ENCODE measurements around the gene GPHN.

Gene GPHN

GRCh38 chr14:67077921-67078320 is 570.0 kb downstream of the GPHN start:
- Histone ChIP-seq H3K36me3 (ENCODE audit: control insufficient read depth, low read depth, low read length) (no peaks in the 10 kb centered on the region), H3K27me3 (ENCODE audit: control insufficient read depth, insufficient read depth, low read length) (no peaks in the 10 kb centered on the region), H3K9me3 (ENCODE audit: control insufficient read depth, low read depth, low read length) (peaks cover 2% of the 10 kb centered on the region), H3K27ac (ENCODE audit: low read length) (no peak overlapping the region), H3K9ac (ENCODE audit: low read length) (no peak overlapping the region), H3K4me1 (ENCODE audit: control insufficient read depth, low read depth, low read length) (no peaks in the 10 kb centered on the region), H3K4me3 (ENCODE audit: low read length) (no peak overlapping the region)

GRCh38 chr14:67079846-67080245 is 571.9 kb downstream of the GPHN start:
- Histone ChIP-seq H3K27ac (ENCODE audit: low read length) (no peak overlapping the region), H3K27me3 (ENCODE audit: control insufficient read depth, insufficient read depth, low read length) (no peaks in the 10 kb centered on the region), H3K4me3 (ENCODE audit: low read length) (no peak overlapping the region), H3K36me3 (ENCODE audit: control insufficient read depth, low read depth, low read length) (no peaks in the 10 kb centered on the region), H3K9ac (ENCODE audit: low read length) (no peak overlapping the region), H3K4me1 (ENCODE audit: control insufficient read depth, low read depth, low read length) (no peaks in the 10 kb centered on the region), H3K9me3 (ENCODE audit: control insufficient read depth, low read depth, low read length) (peaks cover 2% of the 10 kb centered on the region)

- Histone ChIP-seq H3K36me3 (ENCODE audit: control insufficient read depth, low read depth, low read length) (no peaks in the 10 kb centered on the region), H3K9ac (ENCODE audit: low read length) (no peak overlapping the region), H3K27ac (ENCODE audit: low read length) (no peak overlapping the region), H3K4me1 (ENCODE audit: control insufficient read depth, low read depth, low read length) (peaks cover 13% of the 10 kb centered on the region), H3K27me3 (ENCODE audit: control insufficient read depth, insufficient read depth, low read length) (no peaks in the 10 kb centered on the region), H3K9me3 (ENCODE audit: control insufficient read depth, low read depth, low read length) (no peaks in the 10 kb centered on the region), H3K4me3 (ENCODE audit: low read length) (no peak overlapping the region)
Observed at GRCh38 chr14:67108230-67108629, 600.3 kb downstream of the GPHN start.

- Histone ChIP-seq H3K4me1 (ENCODE audit: control insufficient read depth, low read depth, low read length) (peaks cover 13% of the 10 kb centered on the region), H3K27ac (ENCODE audit: low read length) (no peak overlapping the region), H3K9ac (ENCODE audit: low read length) (no peak overlapping the region), H3K9me3 (ENCODE audit: control insufficient read depth, low read depth, low read length) (no peaks in the 10 kb centered on the region), H3K36me3 (ENCODE audit: control insufficient read depth, low read depth, low read length) (no peaks in the 10 kb centered on the region), H3K4me3 (ENCODE audit: low read length) (no peak overlapping the region), H3K27me3 (ENCODE audit: control insufficient read depth, insufficient read depth, low read length) (no peaks in the 10 kb centered on the region)
Observed at GRCh38 chr14:67111022-67111421, 603.1 kb downstream of the GPHN start.

GRCh38 chr14:67112344-67112743 is 604.4 kb downstream of the GPHN start:
- H3K9ac ChIP-seq (ENCODE audit: low read length), result no peak overlapping the region
- H3K27ac ChIP-seq (ENCODE audit: low read length), result no peak overlapping the region
- no peak overlapping the region for H3K4me3 ChIP-seq (ENCODE audit: low read length)
- no peaks in the 10 kb centered on the region for H3K27me3 ChIP-seq (ENCODE audit: control insufficient read depth, insufficient read depth, low read length)
- no peaks in the 10 kb centered on the region for H3K9me3 ChIP-seq (ENCODE audit: control insufficient read depth, low read depth, low read length)
- no peaks in the 10 kb centered on the region for H3K36me3 ChIP-seq (ENCODE audit: control insufficient read depth, low read depth, low read length)
- peaks cover 13% of the 10 kb centered on the region for H3K4me1 ChIP-seq (ENCODE audit: control insufficient read depth, low read depth, low read length)

GRCh38 chr14:67127174-67127573 is 619.2 kb downstream of the GPHN start:
- no peaks in the 10 kb centered on the region for H3K27me3 ChIP-seq (ENCODE audit: control insufficient read depth, insufficient read depth, low read length)
- H3K4me3 ChIP-seq (ENCODE audit: low read length), result no peak overlapping the region
- no peaks in the 10 kb centered on the region for H3K9me3 ChIP-seq (ENCODE audit: control insufficient read depth, low read depth, low read length)
- H3K4me1 ChIP-seq (ENCODE audit: control insufficient read depth, low read depth, low read length), result no peaks in the 10 kb centered on the region
- no peaks in the 10 kb centered on the region for H3K36me3 ChIP-seq (ENCODE audit: control insufficient read depth, low read depth, low read length)
- H3K9ac ChIP-seq (ENCODE audit: low read length), result no peak overlapping the region
- no peak overlapping the region for H3K27ac ChIP-seq (ENCODE audit: low read length)

GRCh38 chr14:67129768-67130167 is 621.8 kb downstream of the GPHN start:
- H3K36me3 ChIP-seq (ENCODE audit: control insufficient read depth, low read depth, low read length), result no peaks in the 10 kb centered on the region
- H3K27ac ChIP-seq (ENCODE audit: low read length), result no peak overlapping the region
- H3K4me3 ChIP-seq (ENCODE audit: low read length), result no peak overlapping the region
- H3K27me3 ChIP-seq (ENCODE audit: control insufficient read depth, insufficient read depth, low read length), result no peaks in the 10 kb centered on the region
- H3K9ac ChIP-seq (ENCODE audit: low read length), result no peak overlapping the region
- H3K4me1 ChIP-seq (ENCODE audit: control insufficient read depth, low read depth, low read length), result no peaks in the 10 kb centered on the region
- no peaks in the 10 kb centered on the region for H3K9me3 ChIP-seq (ENCODE audit: control insufficient read depth, low read depth, low read length)

GRCh38 chr14:67131691-67132090 is 623.7 kb downstream of the GPHN start:
- H3K4me1 ChIP-seq (ENCODE audit: control insufficient read depth, low read depth, low read length), result no peaks in the 10 kb centered on the region
- H3K36me3 ChIP-seq (ENCODE audit: control insufficient read depth, low read depth, low read length), result no peaks in the 10 kb centered on the region
- no peaks in the 10 kb centered on the region for H3K9me3 ChIP-seq (ENCODE audit: control insufficient read depth, low read depth, low read length)
- no peaks in the 10 kb centered on the region for H3K27me3 ChIP-seq (ENCODE audit: control insufficient read depth, insufficient read depth, low read length)
- no peak overlapping the region for H3K27ac ChIP-seq (ENCODE audit: low read length)
- H3K4me3 ChIP-seq (ENCODE audit: low read length), result no peak overlapping the region
- no peak overlapping the region for H3K9ac ChIP-seq (ENCODE audit: low read length)

GRCh38 chr14:67133144-67133543 is 625.2 kb downstream of the GPHN start:
- Histone ChIP-seq H3K4me3 (ENCODE audit: low read length) (no peak overlapping the region), H3K27ac (ENCODE audit: low read length) (no peak overlapping the region), H3K27me3 (ENCODE audit: control insufficient read depth, insufficient read depth, low read length) (no peaks in the 10 kb centered on the region), H3K9me3 (ENCODE audit: control insufficient read depth, low read depth, low read length) (no peaks in the 10 kb centered on the region), H3K9ac (ENCODE audit: low read length) (no peak overlapping the region), H3K36me3 (ENCODE audit: control insufficient read depth, low read depth, low read length) (no peaks in the 10 kb centered on the region), H3K4me1 (ENCODE audit: control insufficient read depth, low read depth, low read length) (no peaks in the 10 kb centered on the region)

GRCh38 chr14:67133595-67134441 is 625.9 kb downstream of the GPHN start:
- Histone ChIP-seq H3K4me1 (ENCODE audit: control insufficient read depth, low read depth, low read length) (no peaks in the 10 kb centered on the region), H3K27me3 (ENCODE audit: control insufficient read depth, insufficient read depth, low read length) (no peaks in the 10 kb centered on the region), H3K36me3 (ENCODE audit: control insufficient read depth, low read depth, low read length) (no peaks in the 10 kb centered on the region), H3K9ac (ENCODE audit: low read length) (no peak overlapping the region), H3K4me3 (ENCODE audit: low read length) (no peak overlapping the region), H3K27ac (ENCODE audit: low read length) (no peak overlapping the region), H3K9me3 (ENCODE audit: control insufficient read depth, low read depth, low read length) (no peaks in the 10 kb centered on the region)

GRCh38 chr14:67137744-67138371 is 629.9 kb downstream of the GPHN start:
- no peaks in the 10 kb centered on the region for H3K4me1 ChIP-seq (ENCODE audit: control insufficient read depth, low read depth, low read length)
- no peaks in the 10 kb centered on the region for H3K27me3 ChIP-seq (ENCODE audit: control insufficient read depth, insufficient read depth, low read length)
- no peak overlapping the region for H3K27ac ChIP-seq (ENCODE audit: low read length)
- no peaks in the 10 kb centered on the region for H3K36me3 ChIP-seq (ENCODE audit: control insufficient read depth, low read depth, low read length)
- H3K4me3 ChIP-seq (ENCODE audit: low read length), result no peak overlapping the region
- H3K9me3 ChIP-seq (ENCODE audit: control insufficient read depth, low read depth, low read length), result no peaks in the 10 kb centered on the region
- H3K9ac ChIP-seq (ENCODE audit: low read length), result no peak overlapping the region

GRCh38 chr14:67140556-67140955 is 632.6 kb downstream of the GPHN start:
- Histone ChIP-seq H3K27ac (ENCODE audit: low read length) (no peak overlapping the region), H3K9ac (ENCODE audit: low read length) (no peak overlapping the region), H3K4me3 (ENCODE audit: low read length) (no peak overlapping the region), H3K4me1 (ENCODE audit: control insufficient read depth, low read depth, low read length) (no peaks in the 10 kb centered on the region), H3K9me3 (ENCODE audit: control insufficient read depth, low read depth, low read length) (no peaks in the 10 kb centered on the region), H3K36me3 (ENCODE audit: control insufficient read depth, low read depth, low read length) (no peaks in the 10 kb centered on the region), H3K27me3 (ENCODE audit: control insufficient read depth, insufficient read depth, low read length) (no peaks in the 10 kb centered on the region)

Data from iPS-18a (cell line).